ENCODE data around the gene C6.

GRCh38 chr5:41194339-41194738 lies 19.0 kb downstream of the C6 start:
- TF ChIP-seq POLR2AphosphoS5 (IDR thresholded peaks at IDR 0.05), result no peak
- TF ChIP-seq CTCF (IDR thresholded peaks at IDR 0.05), result no peak
